Stimulated activated CD4-positive, alpha-beta T cell treated with anti-CD3 and anti-CD28 coated beads, TNF-alpha, amount 100 ng/mL, for 48 hours (primary cell): ENCODE data around the gene ZC3H12D.

Source experiments
- DNase-seq, 3 donors: peaks; one replicate each; pipeline ENCODE4 v3.0.0-alpha.2; 2020; ENCODE audit warnings: low read depth in 3 of 3

ZC3H12D gene

DNA sequence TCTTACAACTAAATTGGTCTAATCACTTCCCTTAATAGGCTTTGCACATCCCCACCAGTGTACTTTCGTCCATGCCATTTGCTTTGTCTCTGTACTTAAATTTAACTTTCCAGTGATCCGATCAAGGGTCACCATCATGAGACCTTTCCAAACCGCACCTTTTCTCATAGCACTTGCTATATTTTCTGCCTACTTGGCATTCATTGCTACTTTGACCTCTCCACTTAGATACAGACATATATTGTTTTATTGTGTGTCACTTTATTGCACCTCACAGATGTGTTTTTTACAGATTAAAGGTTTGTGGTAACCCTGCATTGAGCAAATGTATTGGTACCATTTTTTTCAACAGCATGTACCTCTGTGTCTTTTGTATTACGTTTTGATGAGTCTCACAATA is 70.0 kb downstream of the ZC3H12D start:
- DNase-seq, result no peak

DNA sequence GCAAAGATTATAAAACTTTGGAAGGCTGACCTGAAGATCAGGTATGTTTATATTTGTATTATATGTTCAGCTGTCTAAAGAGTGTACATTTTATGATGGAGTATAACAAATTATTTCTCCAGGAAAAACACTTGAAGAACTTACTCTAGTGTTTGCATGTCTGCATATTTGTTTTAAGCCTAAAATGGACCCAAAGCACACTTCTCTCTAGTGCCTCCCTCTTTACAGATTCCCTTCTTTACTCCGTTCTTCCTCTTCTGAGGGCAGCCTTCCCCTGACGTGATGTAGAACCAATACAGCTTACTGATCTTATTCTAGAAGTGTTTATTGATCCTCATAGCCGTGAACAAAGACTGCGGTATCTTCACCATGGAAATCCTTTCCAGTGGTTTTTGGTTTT is 70.8 kb downstream of the ZC3H12D start:
- DNase-seq, result no peak

- DNase-seq, result no peak
Observed at GRCh38 chr6:149410557-149410956, 74.3 kb downstream of the ZC3H12D start.

DNA sequence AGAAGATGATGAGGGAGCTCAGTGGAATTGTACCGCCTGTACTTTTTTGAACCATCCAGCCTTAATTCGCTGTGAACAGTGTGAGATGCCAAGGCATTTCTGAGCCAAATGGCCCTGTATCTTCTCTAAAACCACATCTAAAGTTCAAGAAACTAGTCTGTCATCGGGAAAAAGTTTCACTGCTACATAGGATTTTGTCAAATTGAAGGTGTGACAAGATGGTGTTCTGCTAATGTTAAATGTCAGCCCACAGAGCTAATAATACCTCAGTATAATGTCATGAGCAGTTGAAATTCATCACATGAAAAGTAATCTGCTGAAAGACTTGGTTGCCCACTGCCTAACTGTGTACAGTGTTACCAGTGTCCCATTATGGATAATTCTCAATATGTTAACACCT is 75.2 kb downstream of the ZC3H12D start:
- no peak for DNase-seq

DNA sequence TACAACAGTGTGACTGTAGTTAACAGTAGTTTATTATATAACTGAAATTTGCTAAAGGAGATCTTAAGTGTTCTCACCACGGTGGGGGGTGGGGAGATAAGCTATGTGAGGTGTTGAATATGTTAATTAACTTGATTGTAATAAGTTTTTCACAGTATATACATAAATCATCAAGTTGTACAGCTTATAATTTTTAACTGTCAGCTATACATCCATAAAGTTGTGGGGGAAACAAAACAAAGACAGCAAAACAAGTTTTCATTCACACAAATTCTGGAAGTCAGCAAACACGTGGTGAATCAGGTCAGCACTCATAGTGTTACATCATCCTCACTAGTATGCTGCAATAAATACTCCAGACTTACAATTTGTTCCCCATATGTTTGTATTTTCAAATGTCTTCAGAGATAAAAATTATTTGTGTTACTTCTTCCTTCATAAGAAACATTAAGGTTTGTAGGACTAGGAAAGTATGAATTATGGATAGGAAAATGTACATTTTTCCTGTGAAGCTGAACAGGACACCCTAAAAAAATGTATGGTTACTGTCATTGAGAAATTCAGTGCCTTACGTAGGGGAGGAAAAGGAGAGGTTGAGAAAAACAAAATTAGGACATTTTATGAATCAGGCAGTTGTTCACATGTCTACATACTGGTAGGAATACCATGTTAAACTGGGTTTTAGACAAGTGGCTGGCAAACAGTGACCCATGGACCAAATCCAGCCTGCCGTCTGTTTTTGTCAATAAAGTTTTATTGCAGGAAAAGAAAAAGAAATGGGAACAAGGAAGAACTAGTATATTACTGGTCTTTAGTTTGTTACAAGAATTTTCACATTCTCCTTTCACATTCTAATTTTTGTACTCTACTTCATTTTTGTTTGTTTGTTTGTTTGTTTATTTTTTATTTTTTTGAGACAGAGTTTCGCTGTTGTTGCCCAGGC is 78.7 kb downstream of the ZC3H12D start:
- DNase-seq, result no peak

DNA sequence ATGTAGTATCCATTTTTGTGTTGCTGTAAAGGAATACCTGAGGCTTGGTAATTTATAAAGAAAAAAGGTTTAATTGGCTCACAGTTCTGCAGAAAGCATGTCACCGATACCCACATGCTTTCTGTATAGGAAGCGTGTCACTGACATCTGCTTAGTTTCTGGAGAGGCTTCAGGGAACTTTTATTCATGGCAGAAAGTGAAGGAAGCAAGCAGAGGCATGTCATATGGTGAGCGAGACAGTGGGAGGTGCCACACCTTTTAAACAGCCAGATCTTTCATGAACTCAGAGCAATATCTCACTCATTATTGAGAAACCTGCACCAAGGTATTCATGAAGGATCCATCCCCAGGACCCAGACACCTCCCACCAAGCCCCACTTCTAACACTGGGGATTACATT is 81.3 kb downstream of the ZC3H12D start:
- DNase-seq, result no peak

DNA sequence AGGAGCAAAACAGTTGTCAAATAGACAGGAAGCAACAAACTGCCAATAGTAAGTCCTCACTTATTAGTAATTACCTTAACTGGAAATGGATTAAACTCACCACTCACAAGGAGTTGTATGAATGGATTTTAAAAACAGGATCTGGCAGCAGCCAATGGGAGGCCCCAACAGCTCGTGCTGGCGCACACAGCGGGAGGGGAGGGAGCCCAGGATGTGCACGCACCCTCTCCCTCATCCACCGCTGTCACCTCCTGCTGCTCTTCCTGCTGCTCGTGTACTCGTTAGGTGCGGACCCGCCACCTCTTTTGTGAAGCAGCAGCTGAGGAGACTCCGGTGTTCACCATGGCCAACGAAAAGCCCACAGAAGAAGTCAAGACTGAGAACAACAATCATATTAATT is 84.8 kb downstream of the ZC3H12D start, which contains the start of gene SUMO4:
Gene SUMO4, plus strand, starts transcription at position 213 of the 400 bp plus-strand sequence. Its CDS starts 130 bp downstream, at position 343.
- no peak for DNase-seq

DNA sequence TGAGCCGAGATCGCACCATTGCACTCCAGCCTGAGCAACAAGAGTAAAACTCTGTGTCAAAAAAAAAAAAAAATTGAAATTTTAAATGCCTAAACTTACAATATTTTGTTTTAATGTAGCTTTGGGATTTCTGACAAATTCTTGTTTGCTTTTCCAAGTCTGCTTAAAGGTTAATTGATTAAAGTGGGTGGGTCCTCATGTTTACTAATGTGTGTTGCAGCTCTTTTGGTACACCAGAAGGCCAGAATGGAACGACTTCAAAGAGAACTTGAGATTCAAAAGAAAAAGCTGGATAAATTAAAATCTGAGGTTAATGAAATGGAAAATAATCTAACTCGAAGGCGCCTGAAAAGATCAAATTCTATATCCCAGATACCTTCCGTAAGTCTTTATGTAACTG is 87.4 kb downstream of the ZC3H12D start:
- no peak for DNase-seq
